Measurements from ENCODE around the gene LMBRD2.

LMBRD2 gene

DNA sequence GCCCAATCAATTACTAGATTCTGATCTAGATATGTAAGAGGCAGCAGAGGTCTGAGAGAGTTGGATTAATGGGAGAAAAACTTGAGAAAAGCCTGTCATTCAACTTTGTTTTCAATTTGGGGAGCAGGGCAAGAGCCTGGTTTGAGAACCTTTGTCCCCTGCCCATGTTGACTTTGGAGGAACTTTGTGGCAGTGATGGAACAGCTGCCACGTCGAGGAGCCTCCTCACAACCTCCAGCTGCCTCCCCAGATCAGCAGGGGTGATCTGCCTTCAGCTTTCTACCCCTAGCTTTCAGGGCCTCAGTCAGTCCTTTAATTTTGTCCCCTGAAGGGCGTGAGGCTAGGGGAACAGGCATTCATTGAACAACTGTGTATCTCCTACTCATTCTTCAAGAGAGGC is 8.9 kb upstream of the LMBRD2 start:
- Histone ChIP-seq H3K9ac (no peak overlapping the region), H2AFZ (ENCODE audit: low read depth) (no peak overlapping the region), H4K20me1 (ENCODE audit: insufficient read depth) (no peaks in the 10 kb centered on the region), H3K27ac (no peak overlapping the region; the same call in 1 of the 2 replicates), H3K79me2 (ENCODE audit: insufficient read depth, low read depth) (peaks cover 76% of the 10 kb centered on the region; the same call in 1 of the 2 replicates), H3K4me2 (peak overlapping the region; percentile 5; the same call in 1 of the 2 replicates), H3K4me3 (IDR thresholded peaks at IDR 0.05; ENCODE audit: insufficient read depth, low read depth, low read length) (no peak overlapping the region), H3K4me1 (ENCODE audit: low read depth, poor library complexity, severe bottlenecking) (peaks cover 100% of the 10 kb centered on the region), H3K27me3 (ENCODE audit: insufficient read depth, low read depth) (no peaks in the 10 kb centered on the region), H3K36me3 (ENCODE audit: insufficient read depth) (peaks cover 8% of the 10 kb centered on the region; the same call in 1 of the 2 replicates)
- TF ChIP-seq, protein P1, sequence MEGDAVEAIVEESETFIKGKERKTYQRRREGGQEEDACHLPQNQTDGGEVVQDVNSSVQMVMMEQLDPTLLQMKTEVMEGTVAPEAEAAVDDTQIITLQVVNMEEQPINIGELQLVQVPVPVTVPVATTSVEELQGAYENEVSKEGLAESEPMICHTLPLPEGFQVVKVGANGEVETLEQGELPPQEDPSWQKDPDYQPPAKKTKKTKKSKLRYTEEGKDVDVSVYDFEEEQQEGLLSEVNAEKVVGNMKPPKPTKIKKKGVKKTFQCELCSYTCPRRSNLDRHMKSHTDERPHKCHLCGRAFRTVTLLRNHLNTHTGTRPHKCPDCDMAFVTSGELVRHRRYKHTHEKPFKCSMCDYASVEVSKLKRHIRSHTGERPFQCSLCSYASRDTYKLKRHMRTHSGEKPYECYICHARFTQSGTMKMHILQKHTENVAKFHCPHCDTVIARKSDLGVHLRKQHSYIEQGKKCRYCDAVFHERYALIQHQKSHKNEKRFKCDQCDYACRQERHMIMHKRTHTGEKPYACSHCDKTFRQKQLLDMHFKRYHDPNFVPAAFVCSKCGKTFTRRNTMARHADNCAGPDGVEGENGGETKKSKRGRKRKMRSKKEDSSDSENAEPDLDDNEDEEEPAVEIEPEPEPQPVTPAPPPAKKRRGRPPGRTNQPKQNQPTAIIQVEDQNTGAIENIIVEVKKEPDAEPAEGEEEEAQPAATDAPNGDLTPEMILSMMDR (conservative IDR thresholded peaks at IDR 0.05; ENCODE audit: low read depth, low read length): no peak

DNA sequence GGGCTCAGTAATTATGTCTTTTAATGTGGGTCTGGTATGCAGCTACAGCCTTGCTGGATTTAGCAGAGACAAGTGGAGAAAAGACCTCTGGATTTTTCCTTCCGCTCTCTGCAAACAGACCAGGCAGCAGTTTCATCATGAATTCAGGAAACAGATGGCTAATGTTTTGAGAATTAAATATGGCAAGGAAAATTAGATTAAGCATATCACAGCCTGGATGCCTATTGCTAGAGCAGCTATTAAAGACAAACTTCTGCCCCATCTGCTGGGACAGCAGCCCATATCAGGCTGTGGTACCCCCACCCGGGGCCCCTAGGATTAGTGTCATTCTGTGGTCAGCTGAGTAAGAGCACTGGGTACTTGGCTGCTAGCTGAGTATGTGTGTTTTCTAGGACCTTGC is 6.5 kb upstream of the LMBRD2 start:
- TF ChIP-seq, protein P1 (conservative IDR thresholded peaks at IDR 0.05; ENCODE audit: low read depth, low read length): no peak
- no peak overlapping the region for H2AFZ ChIP-seq (ENCODE audit: low read depth)
- H3K4me1 ChIP-seq (ENCODE audit: low read depth, poor library complexity, severe bottlenecking): peaks cover 100% of the 10 kb centered on the region
- H3K27me3 ChIP-seq (ENCODE audit: insufficient read depth, low read depth): no peaks in the 10 kb centered on the region
- peaks cover 11% of the 10 kb centered on the region; the same call in 1 of the 2 replicates for H3K36me3 ChIP-seq (ENCODE audit: insufficient read depth)
- H3K4me2 ChIP-seq: peak overlapping the region; percentile 49
- no peak overlapping the region; the same call in 1 of the 2 replicates for H3K27ac ChIP-seq
- H3K79me2 ChIP-seq (ENCODE audit: insufficient read depth, low read depth): peaks cover 91% of the 10 kb centered on the region; the same call in 1 of the 2 replicates
- H3K9ac ChIP-seq: no peak overlapping the region
- no peaks in the 10 kb centered on the region for H4K20me1 ChIP-seq (ENCODE audit: insufficient read depth)
- no peak overlapping the region for H3K4me3 ChIP-seq (IDR thresholded peaks at IDR 0.05; ENCODE audit: insufficient read depth, low read depth, low read length)

DNA sequence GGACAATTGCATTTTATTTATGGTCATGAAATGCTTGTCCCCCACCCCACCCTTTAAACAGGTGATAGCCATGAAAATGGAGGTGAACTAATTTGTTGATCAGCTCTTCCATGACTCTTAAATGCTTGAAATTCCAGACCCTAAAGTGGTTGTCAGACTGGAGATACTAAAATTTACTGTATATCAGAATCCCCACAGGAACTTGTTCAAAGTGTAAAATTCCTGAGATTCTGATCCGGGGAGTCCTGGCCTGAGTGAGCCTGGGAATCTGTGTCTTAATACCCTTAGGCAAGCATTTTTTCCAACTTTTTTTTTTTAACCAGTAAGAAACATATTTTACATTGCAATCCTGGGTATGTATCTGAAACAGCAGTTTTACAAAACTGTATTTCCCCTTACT is 4.9 kb upstream of the LMBRD2 start:
- H3K4me2 ChIP-seq: peak overlapping the region; percentile 49; the same call in 1 of the 2 replicates
- H3K9ac ChIP-seq: no peak overlapping the region
- no peaks in the 10 kb centered on the region for H3K27me3 ChIP-seq (ENCODE audit: insufficient read depth, low read depth)
- H3K27ac ChIP-seq: no peak overlapping the region
- H4K20me1 ChIP-seq (ENCODE audit: insufficient read depth): no peaks in the 10 kb centered on the region
- no peak overlapping the region for H2AFZ ChIP-seq (ENCODE audit: low read depth)
- TF ChIP-seq, protein P1 (conservative IDR thresholded peaks at IDR 0.05; ENCODE audit: low read depth, low read length): no peak
- peaks cover 87% of the 10 kb centered on the region for H3K4me1 ChIP-seq (ENCODE audit: low read depth, poor library complexity, severe bottlenecking)
- peaks cover 89% of the 10 kb centered on the region for H3K79me2 ChIP-seq (ENCODE audit: insufficient read depth, low read depth)
- peaks cover 4% of the 10 kb centered on the region; the same call in 1 of the 2 replicates for H3K36me3 ChIP-seq (ENCODE audit: insufficient read depth)
- no peak overlapping the region for H3K4me3 ChIP-seq (IDR thresholded peaks at IDR 0.05; ENCODE audit: insufficient read depth, low read depth, low read length)

DNA sequence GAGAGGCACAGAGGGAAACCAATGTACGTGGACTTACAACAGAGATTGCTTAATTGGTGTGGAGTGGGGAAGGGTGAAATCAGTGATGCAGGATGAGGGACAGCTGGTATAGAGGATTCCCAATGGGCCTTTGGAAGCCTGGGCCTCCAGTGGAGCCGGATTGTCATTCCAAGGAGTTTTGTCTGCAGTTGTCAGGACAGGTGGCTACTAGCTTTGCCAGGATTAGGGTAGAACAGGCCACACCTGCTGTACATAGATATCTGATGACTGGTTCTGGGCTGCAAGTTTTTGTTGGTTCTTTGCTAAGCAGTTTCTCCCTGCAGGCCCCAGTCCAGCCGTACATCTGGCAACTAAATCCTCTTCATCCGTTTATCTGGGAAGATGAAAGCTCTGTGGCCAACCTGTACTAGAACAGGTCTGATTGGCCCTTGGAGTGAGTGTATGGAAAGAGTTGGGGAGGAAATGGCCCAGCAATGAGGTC is 4.5 kb upstream of the LMBRD2 start:
- Histone ChIP-seq H3K36me3 (ENCODE audit: insufficient read depth) (peaks cover 4% of the 10 kb centered on the region; the same call in 1 of the 2 replicates), H3K4me3 (IDR thresholded peaks at IDR 0.05; ENCODE audit: insufficient read depth, low read depth, low read length) (no peak overlapping the region), H3K4me1 (ENCODE audit: low read depth, poor library complexity, severe bottlenecking) (peaks cover 82% of the 10 kb centered on the region), H3K79me2 (ENCODE audit: insufficient read depth, low read depth) (peaks cover 84% of the 10 kb centered on the region), H3K27ac (no peak overlapping the region), H3K9ac (no peak overlapping the region), H3K4me2 (peak overlapping the region; percentile 49; the same call in 1 of the 2 replicates), H3K27me3 (ENCODE audit: insufficient read depth, low read depth) (no peaks in the 10 kb centered on the region), H4K20me1 (ENCODE audit: insufficient read depth) (no peaks in the 10 kb centered on the region), H2AFZ (ENCODE audit: low read depth) (no peak overlapping the region)
- TF ChIP-seq, protein P1 (conservative IDR thresholded peaks at IDR 0.05; ENCODE audit: low read depth, low read length): no peak
